HG03045 (cell line): ENCODE data around the gene FAM228B.

Experiments
- ATAC-seq: cut with Tn5 transposase; IDR thresholded peaks from one replicate; pipeline ENCODE4 v1.9.1; 2021; ENCODE audit warnings: mild to moderate bottlenecking, moderate library complexity; ENCODE audit not compliant: unreplicated experiment

Gene FAM228B

GRCh38 chr2:24200799-24201198 lies 77.5 kb downstream of the FAM228B start:
- ATAC-seq: no peak

- no peak for ATAC-seq
Observed at GRCh38 chr2:24203029-24203786, 79.9 kb downstream of the FAM228B start.

GRCh38 chr2:24203787-24204150 lies 80.5 kb downstream of the FAM228B start:
- ATAC-seq: no peak

GRCh38 chr2:24204505-24204904 lies 81.2 kb downstream of the FAM228B start:
- ATAC-seq: no peak

- ATAC-seq: no peak
Observed at GRCh38 chr2:24205131-24205530, 81.9 kb downstream of the FAM228B start.

GRCh38 chr2:24206242-24206641 lies 83.0 kb downstream of the FAM228B start:
- no peak for ATAC-seq

- no peak for ATAC-seq
Observed at GRCh38 chr2:24206714-24207113, 83.4 kb downstream of the FAM228B start.

- no peak for ATAC-seq
Observed at GRCh38 chr2:24207359-24207758, 84.1 kb downstream of the FAM228B start.

GRCh38 chr2:24208490-24208889 lies 85.2 kb downstream of the FAM228B start:
- ATAC-seq: no peak

- ATAC-seq: no peak
Observed at GRCh38 chr2:24209389-24210105, 86.3 kb downstream of the FAM228B start.

- no peak for ATAC-seq
Observed at GRCh38 chr2:24210106-24210455, 86.8 kb downstream of the FAM228B start.

GRCh38 chr2:24210723-24211122 lies 87.5 kb downstream of the FAM228B start:
- ATAC-seq: no peak

GRCh38 chr2:24211408-24211807 lies 88.1 kb downstream of the FAM228B start:
- ATAC-seq: no peak

- ATAC-seq: peak; percentile 92
Observed at GRCh38 chr2:24214880-24215279, 91.6 kb downstream of the FAM228B start.
